A549 (cell line): ENCODE data around the gene HCST.

Experiments
- MAZ ChIP-seq: fragments of 150-350 bp; IDR thresholded peaks from 2 replicates; pipeline ENCODE4 v1.6.1; 2014; ENCODE audit warnings: antibody characterized with exemption, low read depth, low read length, borderline replicate concordance
- POLR2A ChIP-seq: IDR thresholded peaks from 2 replicates; pipeline ENCODE4 v1.6.1; 2012; ENCODE audit warnings: mild to moderate bottlenecking, low read length
- RNF2 ChIP-seq: fragments of 200-600 bp; sonication (generic); IDR thresholded peaks from 2 replicates; pipeline ENCODE4 v1.6.1; 2016; ENCODE audit warnings: low read depth, mild to moderate bottlenecking, antibody characterized with exemption, moderate library complexity, borderline replicate concordance
- ZFP36 ChIP-seq: fragments of 450-650 bp; IDR thresholded peaks from 2 replicates; pipeline ENCODE4 v1.6.1; 2014; ENCODE audit warnings: borderline replicate concordance; ENCODE audit not compliant: partially characterized antibody

DNA sequence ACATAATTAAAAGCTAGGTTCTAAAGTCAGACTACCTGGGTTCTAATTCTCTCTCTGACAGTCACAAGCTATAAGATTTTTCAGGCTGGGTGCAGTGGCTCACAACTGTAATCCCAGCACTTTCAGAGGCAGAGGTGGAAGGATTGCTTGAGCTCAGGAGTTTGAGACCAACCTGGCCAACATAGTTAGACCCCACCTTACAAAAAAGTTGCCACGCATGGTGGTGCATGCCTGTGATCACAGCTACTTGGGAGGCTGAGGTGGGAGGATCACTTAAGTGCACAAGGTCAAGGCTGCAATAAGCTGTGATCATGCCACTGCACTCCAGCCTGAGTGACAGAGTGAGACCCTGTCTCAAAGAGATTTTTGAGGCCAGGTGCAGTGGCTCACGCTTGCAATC lies 8.0 kb upstream of the HCST start:
- TF ChIP-seq RNF2, result no peak
- TF ChIP-seq POLR2A, result no peak
- TF ChIP-seq ZFP36, result no peak
- no peak for TF ChIP-seq MAZ
